Left kidney (tissue), 2 donors: ENCODE measurements around the gene HYAL3. TPM values are rescaled to one million over a fixed set of nuclear protein-coding genes. Genes with fewer than 3 reads are reported as not detected.
A peak's percentile ranks its signal among the peaks of the same experiment; 100 is the strongest.

Source experiments
- DNase-seq: peaks from one replicate; pipeline ENCODE4 v3.0.0-alpha.2; 2013
- polyA plus RNA-seq: library from polyadenylated mRNA; unstranded; fragments of 120-200 nt; gene quantifications from one replicate; pipeline ENCODE4 v1.2.1, GENCODE V29; 2013; ENCODE audit not compliant: insufficient read length

Gene HYAL3
- polyA plus RNA-seq, 1 donor = 4.1 TPM

DNA sequence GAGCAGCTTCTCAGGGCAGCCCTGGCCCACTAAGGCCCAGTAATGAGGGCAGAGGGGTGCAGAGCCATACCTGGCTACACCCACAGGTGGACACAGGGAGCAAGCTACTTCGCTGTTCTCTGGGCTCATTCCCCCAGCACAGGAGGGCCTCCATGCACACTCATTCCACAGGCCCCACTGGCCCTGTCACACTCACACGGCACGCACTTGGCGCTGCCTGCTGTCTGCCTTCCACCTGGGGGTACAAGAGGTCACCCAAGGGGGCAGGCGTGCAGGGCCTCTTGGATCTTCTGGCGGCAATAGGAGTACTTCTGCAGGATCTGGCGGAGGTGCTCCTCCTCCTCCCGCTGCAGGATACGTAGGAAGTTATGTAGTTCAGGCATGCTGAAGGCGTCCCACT lies 31.1 kb upstream of the HYAL3 start:
- DNase-seq = no peak

DNA sequence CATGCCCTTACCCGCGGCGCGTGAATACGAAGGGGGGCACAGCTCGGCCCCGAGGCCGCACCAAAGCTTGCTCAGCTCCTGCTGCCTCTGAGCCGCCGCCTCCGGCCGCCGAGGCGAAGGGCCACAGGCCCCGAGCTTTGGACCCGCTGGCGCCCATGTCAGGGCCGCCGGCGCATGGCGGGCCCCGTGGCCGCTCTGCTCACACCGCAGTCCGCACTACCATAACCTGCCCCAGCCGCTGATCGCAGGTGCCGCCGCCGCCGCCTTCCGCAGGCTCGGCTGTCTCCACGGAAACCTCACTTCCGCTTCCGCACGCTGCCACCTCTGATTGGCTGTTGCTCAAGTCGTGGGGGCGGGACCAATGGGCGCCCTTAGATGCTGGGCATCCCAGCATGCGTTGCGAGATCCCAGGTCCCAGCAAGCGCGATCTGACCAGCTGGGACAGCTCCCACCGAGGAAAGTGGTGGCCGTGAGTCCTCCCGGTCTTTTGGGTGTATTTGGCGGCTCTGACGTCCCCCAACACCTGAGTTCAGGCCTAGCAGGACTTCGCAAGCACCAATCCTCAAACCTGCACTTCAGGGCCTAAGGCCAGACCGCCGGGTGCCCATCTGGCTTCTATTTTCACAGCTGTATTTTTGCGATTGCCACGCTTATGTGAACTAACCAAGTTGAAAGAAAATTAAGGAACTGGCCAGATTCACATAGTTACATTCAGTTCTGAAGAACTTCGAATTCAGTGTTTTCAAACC lies 28.9 kb upstream of the HYAL3 start, which contains the start of gene TUSC2:
Gene TUSC2, minus strand, starts transcription at position 281 of the 749 bp plus-strand sequence. Its CDS starts 124 bp downstream, at position 157.
- DNase-seq = peak; percentile 97

DNA sequence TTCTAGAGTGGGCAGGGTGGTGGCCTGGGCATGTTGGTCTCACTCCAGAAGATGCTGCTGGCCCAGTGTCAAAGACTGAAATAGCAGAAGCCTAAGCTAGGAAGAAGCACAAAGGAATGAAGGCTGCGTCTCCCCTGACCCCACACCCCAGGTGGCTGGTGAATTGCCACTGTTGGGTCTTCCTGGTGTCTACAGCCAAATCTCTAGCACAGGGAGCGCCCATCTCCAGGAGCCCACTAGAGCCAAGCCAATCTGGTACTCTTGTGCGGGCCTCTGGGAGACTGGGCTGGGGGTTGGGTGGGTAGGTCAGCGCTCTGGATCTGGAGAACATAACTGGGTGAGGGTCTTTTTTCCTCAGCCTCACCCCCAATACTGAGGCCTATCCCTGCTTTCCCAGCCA lies 27.9 kb upstream of the HYAL3 start:
- no peak for DNase-seq

DNA sequence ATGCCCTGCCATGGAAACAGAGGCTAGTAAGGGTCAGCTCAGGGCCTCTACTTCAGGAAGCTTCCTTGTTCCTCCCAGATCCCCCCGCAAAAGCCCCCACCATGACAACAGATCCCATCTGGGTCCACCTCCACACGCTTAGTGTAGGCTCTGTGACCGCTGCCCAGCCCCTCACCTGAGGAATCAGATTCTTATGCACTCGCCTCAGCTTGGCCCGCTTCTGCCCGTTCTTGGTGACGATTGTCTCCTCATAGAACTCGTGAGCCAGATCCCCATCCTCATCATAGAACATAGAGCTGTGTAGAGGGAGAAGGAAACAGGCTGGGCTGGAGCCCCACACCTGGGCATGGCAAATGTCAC lies 27.0 kb upstream of the HYAL3 start:
- no peak for DNase-seq

DNA sequence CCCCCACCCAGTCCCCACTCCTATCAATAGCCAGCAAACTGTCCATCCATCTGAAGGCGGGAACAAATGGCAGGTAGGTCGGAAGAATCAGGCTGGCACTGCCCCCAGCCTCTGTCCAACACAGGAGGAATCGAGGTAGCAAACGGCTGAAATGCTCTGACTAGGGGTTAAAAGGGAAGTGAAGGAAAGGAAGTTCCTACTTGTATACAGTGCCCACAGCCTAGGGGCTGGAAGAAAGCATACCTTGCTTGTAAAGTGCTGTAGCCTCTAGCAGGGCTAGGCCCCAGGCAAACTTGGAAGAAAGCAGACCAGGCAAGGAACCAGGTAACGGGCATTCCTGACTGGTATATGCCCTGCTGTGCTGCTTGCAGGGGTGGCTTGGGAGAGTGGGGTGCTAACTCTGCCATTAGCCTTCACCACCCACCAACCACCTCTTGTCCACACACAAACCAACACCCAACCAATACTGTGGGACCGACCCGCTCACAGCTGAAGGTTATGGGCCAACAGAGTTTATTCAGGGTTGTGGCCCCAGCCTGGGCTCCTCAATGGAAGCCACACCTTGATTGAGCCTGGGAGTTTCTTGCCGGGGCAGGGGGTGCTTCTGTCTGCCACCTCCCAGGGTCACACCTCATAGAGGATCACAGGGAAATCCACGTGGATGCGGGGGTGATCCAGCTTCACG lies 26.4 kb upstream of the HYAL3 start:
- DNase-seq = no peak

DNA sequence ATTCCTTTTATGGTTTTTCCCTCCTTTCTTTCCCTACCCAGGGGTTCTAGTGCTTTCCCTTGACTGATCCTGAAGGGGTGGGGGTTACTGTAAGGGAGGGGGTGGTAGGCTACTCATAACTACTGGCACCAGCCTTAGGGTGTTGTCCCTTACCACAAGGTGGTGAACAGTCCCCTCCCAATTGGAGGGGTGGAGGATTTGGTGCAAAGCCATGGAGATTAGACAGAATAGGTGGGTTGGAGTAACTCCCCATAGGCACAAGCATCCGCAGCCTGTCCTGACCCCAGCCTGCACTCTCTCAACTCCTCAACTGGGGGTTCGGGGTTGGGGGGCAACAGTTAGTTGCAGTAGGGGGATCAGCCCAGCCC lies 25.9 kb upstream of the HYAL3 start:
- DNase-seq = no peak

DNA sequence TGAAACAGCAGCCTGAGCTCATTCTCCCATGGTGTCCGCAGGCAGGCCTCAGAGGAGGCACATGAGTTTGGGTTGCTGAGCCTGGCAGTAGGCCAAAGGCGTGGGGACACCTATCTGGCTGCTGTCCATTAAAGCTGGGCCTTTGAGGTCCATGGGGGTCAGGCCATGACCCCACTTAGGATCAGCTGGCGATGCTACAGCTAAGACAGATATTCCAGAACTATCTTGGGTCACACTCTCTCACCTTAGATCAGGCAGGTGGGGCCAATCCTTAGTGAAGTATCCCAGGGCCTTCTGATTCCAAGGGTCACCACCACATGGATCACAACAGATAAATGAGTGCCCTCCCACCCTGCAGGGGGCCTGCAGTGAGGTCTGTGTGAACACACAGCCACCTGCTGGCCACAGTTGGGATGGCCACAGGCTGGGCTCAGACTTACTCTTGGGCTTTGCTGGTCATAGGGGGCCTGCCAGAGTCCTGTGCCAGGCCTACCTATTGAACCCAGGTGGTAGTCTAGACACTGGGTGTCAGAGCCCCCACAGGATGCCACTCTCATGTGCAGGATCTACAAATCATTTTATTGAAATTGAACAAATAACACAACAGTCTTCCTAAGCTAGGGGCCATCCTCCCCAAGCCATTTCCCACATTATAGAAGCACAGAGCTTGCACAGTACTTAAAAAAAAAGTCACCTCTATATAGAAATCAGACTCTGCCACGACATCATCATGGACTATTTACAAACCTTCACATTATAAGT lies 25.3 kb upstream of the HYAL3 start:
- no peak for DNase-seq

DNA sequence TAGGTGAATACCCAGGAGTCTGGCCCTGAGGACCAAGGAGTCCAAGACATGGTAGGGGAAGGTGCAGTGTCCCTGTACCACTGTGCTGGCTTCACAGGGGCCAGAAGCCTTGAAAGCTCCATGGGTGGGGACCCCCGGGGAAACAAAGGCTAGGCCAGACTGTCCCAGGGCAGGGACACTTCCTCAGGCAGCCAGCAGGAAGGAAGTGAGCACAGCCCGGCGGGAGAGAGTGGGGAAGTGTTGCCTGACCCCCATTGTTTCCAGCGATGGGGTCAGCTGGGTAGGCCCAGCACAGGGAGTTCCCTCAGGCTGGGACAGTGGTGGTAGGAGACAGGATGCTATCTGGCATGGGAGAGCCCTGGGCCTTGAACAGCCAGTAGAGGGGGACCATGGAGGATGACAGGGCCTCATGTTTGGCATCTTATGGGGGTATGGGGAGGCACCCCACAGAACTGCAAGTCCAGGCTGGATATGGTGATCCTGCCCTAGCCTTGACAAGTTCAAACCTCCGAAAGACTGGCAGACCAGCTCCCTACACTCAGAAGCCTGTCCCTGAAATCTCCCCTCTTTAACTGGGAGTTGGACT lies 24.5 kb upstream of the HYAL3 start:
- DNase-seq = no peak

DNA sequence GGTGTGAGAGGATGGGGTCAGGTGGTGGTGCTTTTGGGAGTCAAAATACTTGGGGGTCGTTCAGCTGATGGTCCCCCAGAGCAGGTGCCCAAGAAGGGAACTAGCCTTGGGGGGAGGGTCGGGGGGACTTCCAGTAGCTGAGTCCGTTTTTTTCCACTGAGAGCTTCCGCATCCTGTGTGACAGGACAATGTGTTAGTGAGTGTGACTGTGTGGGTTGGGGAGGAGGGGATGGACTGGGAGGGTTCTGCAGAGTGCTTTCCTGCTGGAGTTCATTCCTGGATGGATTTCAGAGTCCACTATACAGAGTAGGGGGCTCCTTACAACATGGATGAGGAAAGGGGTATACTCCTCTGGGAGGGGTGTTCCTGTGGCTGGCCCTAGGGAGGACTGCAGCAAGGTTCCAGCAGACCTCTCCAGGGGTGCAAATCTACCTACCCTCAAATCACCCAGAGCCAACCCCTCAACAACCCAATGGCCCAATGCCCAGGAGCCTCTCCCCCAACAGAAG lies 23.9 kb upstream of the HYAL3 start:
- no peak for DNase-seq

- DNase-seq = no peak
These were observed 23.3 kb upstream of the HYAL3 start, which contains the start of gene HYAL2 for GRCh38 chr3:50322386-50323091. HYAL2 (minus strand) TSS chr3:50322745; CDS start chr3:50320489, 2,256 bp downstream.

- DNase-seq = no peak
These were observed 22.8 kb upstream of the HYAL3 start for GRCh38 chr3:50322115-50322385.

DNA sequence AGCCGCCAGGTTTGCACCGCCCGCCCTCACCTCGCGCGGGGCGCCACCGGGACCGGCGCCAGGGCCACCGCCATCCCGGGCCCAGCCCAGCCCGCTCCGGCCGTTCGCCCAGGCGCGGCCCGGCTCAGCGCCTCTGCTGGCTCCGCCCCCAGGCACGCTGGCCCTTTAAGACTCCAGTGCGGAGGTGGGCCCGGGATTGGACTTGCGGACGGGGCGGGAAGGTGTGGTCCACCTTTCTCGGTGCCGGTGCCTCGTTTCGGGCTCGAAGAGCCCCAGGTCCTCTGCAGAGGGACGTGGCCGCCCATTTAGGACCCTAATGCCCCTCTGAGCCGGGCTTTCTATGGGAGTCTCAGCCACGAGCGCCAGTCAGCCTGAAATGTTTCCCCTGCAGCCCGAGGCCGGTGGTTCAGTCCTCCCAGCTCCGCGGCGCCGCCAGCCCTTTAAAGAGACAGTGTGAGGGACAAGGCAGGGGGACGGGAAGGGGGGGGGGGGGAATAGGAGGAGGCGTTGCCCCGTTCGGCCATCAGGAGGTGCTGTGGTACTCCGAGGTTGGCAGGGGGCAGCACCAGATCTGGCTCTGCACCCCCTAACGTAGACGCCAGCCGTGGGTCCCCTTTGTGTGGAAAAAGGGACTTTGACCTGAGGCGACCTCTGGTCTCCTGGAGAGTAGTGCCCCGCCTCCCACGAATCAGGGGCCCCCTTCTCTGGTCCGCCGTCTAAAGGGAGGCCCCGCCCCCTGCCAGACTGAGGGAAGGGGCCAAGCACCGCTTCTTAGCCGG lies 22.3 kb upstream of the HYAL3 start:
- peak; percentile 91 for DNase-seq

GRCh38 chr3:50320853-50321335 lies 21.7 kb upstream of the HYAL3 start:
- DNase-seq = peak; percentile 88

DNA sequence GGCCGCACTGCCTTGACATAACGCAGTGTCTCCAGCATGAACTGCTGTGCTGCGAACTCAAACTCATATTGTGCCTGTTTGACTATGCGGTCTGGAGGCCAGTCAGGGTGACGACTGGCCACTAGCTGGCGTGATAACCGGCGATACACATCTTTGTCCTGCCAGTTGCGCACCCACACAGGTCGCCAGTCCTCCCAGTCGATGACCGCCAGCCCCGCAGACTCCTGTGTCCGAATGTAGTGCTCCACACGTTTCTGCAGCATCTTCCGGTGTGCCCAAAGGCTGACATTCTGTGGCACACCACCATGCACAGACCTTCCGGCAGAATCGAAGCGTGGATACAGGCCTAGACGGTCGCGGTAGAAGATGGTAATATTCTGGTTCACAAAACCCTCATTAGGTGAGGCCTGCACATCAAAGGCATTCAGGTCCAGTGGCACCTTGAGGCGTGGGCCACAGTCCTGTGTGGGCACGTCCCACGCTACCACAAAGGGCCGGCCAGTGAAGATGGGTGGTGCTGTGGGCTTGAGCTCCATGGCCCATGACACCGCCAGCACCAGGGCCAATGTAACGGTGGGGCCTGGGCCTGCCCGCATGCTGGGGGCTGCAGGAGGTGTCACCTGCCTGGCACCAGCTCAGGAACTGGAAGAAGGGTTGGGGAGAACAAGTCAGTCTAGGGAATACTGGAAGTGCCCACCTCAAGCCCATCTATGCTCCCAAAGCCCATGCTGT lies 20.9 kb upstream of the HYAL3 start:
- no peak for DNase-seq

- DNase-seq = no peak
These were observed 20.1 kb upstream of the HYAL3 start for GRCh38 chr3:50319181-50319893.

DNA sequence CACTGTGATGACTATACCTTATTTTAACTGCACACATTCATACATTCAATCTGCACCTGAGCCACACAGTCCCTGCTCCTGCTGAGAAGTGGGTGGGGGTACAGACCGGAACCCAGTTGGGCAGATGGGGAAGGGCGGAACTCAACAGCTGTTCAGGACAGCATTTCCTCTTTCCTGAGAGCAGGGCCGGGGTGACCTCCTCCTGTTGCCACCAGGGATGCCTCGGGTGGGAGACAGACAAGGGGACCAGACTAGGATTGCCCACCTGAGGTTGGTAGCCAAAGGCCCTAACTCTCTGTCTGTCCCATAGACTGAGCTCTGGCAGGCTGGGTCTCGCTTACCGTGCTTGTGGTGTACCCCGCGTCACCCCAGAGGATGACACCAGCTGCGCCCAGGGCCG lies 19.4 kb upstream of the HYAL3 start:
- DNase-seq = no peak

DNA sequence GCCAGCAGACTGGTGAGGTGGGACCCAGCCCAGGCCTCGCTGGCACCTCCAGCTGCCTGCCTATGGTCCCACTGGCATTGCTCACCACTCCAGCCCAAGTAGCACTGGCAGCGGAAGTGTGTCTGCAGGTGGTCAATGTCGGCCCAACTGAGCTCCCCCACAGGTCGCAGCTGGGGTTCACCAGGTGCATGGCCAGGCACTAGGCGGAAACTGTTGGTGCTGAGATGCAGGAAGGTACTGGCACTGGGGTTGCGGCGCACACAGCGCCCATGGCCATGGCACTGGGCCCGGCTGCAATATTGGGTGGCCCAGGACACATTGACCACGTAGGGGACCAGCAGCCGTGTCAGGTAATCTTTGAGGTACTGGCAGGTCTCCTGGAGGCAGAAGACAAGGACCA lies 19.0 kb upstream of the HYAL3 start:
- DNase-seq = no peak

- DNase-seq = no peak
These were observed 18.1 kb upstream of the HYAL3 start for GRCh38 chr3:50317300-50317699.

- no peak for DNase-seq
These were observed 17.5 kb upstream of the HYAL3 start for GRCh38 chr3:50316657-50317242.
